HL-60 (cell line): Measurements from ENCODE around the gene SLC10A7.

Experiments used
- DNase-seq, 2 experiments: peaks; one replicate each; pipeline ENCODE4 v3.0.0-alpha.2; 2010 to 2020; ENCODE audit warnings: low read depth in 1 of 2, low spot score in 1 of 2
- H3K27ac ChIP-seq: fragments of 250-450 bp; sonication (Bioruptor Pico); replicated peaks from 2 replicates; pipeline ENCODE4 v1.5.1; 2020; ENCODE audit warnings: mild to moderate bottlenecking, moderate library complexity
- H3K27me3 ChIP-seq: fragments of 250-450 bp; sonication (Bioruptor Pico); 2 replicates; pipeline ENCODE4 v1.5.1; 2021; ENCODE audit warnings: mild to moderate bottlenecking, moderate library complexity; ENCODE audit not compliant: insufficient read depth, poor library complexity, severe bottlenecking
- H3K4me3 ChIP-seq: replicated peaks from 2 replicates; pipeline ENCODE4 v1.5.1; 2011; ENCODE audit warnings: mild to moderate bottlenecking, control low read depth, low read length; ENCODE audit not compliant: insufficient read depth
- GABPA ChIP-seq: IDR thresholded peaks from 2 replicates; pipeline ENCODE4 v1.6.1; 2012; ENCODE audit warnings: low read depth
- POLR2AphosphoS5 ChIP-seq: IDR thresholded peaks from 2 replicates; pipeline ENCODE4 v1.6.1; 2012; ENCODE audit warnings: low read depth
- SPI1 ChIP-seq: IDR thresholded peaks from 2 replicates; pipeline ENCODE4 v1.6.1; 2012; ENCODE audit warnings: low read depth, mild to moderate bottlenecking, borderline replicate concordance
- TF ChIP-seq, protein P1 (sequence below): IDR thresholded peaks from 2 replicates; pipeline ENCODE4 v1.6.1; 2012; ENCODE audit warnings: low read depth; ENCODE audit not compliant: insufficient replicate concordance
- TF ChIP-seq, protein P2 (sequence below): IDR thresholded peaks from one replicate; pipeline ENCODE4 v1.5.1; 2011; ENCODE audit warnings: low read length, control low read depth, inconsistent platforms; ENCODE audit not compliant: insufficient read depth

SLC10A7 gene

DNA sequence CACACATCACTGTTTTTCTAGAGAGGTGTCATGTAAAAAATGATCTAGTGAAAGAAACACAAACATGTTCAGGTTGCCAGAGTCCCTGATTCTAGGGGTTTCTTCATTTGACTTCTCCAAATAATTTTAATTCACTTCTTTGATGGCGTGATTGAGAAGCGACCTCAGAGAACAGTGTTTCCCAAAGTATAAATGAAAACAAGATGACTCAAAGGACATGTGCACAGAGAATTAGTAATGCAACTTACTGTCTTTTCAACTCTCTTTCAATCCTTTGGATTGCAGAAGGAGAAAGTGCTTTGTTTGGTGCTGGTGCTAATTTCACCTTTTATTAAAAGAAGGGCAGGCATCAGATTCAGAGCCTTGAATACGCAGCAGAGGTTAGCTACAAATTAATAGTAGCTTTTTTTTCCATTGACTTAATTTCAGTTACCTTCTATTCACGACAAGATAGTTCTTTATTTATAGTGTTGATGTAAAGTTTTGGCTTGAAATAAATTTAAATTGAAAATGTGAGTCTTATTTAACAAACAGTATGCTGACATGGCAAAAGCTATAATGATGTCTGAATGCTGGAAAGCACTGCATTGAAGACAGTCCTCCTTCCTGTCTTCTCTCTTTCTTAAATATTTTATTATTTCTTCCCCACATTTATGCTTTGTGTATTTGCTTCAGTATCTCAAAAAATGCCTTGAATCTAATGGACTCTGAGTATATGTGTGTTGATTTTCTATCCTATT, 85.1 kb downstream of the SLC10A7 start:
- H3K27me3 ChIP-seq = no peaks in the 10 kb centered on the region

DNA sequence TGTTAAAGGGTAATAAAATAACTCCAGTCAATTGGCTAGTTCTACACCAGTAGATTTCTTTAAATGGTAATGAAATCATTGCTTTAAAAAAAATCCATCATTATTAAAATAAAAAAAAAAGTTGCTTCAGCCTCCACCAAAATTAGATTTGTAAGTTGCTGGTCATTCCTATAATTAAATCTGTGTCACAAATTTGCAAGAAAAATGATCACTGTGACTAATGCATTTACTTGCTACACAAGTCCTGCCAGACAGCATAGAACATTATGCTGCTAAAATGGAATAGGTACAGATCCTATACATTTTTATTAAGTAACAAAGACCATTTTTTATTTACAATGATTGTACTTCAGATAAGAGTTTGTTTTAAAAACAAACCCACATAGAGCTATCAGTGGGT, 85.8 kb downstream of the SLC10A7 start:
- Histone ChIP-seq H3K4me3 (no peak overlapping the region), H3K27ac (no peak overlapping the region), H3K27me3 (no peaks in the 10 kb centered on the region)
- DNase-seq = no peak
- TF ChIP-seq GABPA = no peak
- no peak for TF ChIP-seq POLR2AphosphoS5
- no peak for TF ChIP-seq SPI1
- TF ChIP-seq, protein P1, sequence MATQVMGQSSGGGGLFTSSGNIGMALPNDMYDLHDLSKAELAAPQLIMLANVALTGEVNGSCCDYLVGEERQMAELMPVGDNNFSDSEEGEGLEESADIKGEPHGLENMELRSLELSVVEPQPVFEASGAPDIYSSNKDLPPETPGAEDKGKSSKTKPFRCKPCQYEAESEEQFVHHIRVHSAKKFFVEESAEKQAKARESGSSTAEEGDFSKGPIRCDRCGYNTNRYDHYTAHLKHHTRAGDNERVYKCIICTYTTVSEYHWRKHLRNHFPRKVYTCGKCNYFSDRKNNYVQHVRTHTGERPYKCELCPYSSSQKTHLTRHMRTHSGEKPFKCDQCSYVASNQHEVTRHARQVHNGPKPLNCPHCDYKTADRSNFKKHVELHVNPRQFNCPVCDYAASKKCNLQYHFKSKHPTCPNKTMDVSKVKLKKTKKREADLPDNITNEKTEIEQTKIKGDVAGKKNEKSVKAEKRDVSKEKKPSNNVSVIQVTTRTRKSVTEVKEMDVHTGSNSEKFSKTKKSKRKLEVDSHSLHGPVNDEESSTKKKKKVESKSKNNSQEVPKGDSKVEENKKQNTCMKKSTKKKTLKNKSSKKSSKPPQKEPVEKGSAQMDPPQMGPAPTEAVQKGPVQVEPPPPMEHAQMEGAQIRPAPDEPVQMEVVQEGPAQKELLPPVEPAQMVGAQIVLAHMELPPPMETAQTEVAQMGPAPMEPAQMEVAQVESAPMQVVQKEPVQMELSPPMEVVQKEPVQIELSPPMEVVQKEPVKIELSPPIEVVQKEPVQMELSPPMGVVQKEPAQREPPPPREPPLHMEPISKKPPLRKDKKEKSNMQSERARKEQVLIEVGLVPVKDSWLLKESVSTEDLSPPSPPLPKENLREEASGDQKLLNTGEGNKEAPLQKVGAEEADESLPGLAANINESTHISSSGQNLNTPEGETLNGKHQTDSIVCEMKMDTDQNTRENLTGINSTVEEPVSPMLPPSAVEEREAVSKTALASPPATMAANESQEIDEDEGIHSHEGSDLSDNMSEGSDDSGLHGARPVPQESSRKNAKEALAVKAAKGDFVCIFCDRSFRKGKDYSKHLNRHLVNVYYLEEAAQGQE = no peak
- TF ChIP-seq, protein P2, sequence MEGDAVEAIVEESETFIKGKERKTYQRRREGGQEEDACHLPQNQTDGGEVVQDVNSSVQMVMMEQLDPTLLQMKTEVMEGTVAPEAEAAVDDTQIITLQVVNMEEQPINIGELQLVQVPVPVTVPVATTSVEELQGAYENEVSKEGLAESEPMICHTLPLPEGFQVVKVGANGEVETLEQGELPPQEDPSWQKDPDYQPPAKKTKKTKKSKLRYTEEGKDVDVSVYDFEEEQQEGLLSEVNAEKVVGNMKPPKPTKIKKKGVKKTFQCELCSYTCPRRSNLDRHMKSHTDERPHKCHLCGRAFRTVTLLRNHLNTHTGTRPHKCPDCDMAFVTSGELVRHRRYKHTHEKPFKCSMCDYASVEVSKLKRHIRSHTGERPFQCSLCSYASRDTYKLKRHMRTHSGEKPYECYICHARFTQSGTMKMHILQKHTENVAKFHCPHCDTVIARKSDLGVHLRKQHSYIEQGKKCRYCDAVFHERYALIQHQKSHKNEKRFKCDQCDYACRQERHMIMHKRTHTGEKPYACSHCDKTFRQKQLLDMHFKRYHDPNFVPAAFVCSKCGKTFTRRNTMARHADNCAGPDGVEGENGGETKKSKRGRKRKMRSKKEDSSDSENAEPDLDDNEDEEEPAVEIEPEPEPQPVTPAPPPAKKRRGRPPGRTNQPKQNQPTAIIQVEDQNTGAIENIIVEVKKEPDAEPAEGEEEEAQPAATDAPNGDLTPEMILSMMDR = no peak

More for the DNA sequence above, 85.1 kb downstream of the SLC10A7 start:
- DNase-seq = no peak
- Histone ChIP-seq H3K4me3 (no peak overlapping the region), H3K27ac (no peak overlapping the region)
- TF ChIP-seq, protein P1 = no peak
- TF ChIP-seq GABPA (no peak), POLR2AphosphoS5 (no peak), SPI1 (no peak)
- TF ChIP-seq, protein P2 = no peak

DNA sequence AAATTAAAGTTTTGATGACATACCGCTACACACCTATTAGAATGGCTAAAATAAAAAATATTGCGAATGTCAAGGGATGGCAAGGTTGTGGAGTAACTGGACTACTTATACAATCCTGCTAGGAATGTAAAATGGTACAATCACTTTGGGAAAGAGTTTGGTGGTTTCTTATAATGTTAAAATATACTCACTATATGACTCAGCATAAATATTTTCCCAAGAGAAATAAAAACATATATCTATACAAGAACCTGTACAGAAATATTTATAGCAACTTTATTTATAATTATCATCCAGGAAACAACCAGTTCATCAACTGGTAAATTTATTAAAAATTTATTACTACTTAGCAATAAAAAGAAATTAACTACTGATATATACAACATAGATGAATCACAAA, 89.7 kb downstream of the SLC10A7 start:
- no peak overlapping the region for H3K27ac ChIP-seq
- TF ChIP-seq GABPA = no peak
- TF ChIP-seq POLR2AphosphoS5 = no peak
- TF ChIP-seq, protein P2 = no peak
- TF ChIP-seq, protein P1 = no peak
- TF ChIP-seq SPI1 = no peak
- H3K27me3 ChIP-seq = no peaks in the 10 kb centered on the region
- no peak for DNase-seq
- H3K4me3 ChIP-seq = no peak overlapping the region
